GM21825 (cell line): Measurements from ENCODE around the gene CXorf51B.
"Not testable (repeated sequence)": the region's sequence is repeated elsewhere in the genome, so short reads cannot be mapped to it uniquely, and the experiment has no call there.

Source experiments
- ATAC-seq: cut with Tn5 transposase; IDR thresholded peaks from one replicate; pipeline ENCODE4 v1.9.1; 2021; ENCODE audit warnings: mild to moderate bottlenecking, moderate library complexity; ENCODE audit not compliant: unreplicated experiment

CXorf51B gene

GRCh38 chrX:146809471-146809870 is at the start of gene CXorf51B:
Gene CXorf51B, plus strand, starts transcription at chrX:146809771. Its CDS starts 21 bp downstream, at chrX:146809792.
- ATAC-seq = not testable (repeated sequence)

- not testable (repeated sequence) for ATAC-seq
Measured at GRCh38 chrX:146814644-146815043, 5.1 kb downstream of the CXorf51B start, which contains the start of gene CXorf51A. Gene CXorf51A, minus strand, starts transcription at chrX:146814744. Its CDS starts 21 bp downstream, at chrX:146814723.

- no peak for ATAC-seq
Measured at GRCh38 chrX:146831994-146832393, 22.4 kb downstream of the CXorf51B start.

GRCh38 chrX:146854281-146854680 is 44.7 kb downstream of the CXorf51B start:
- no peak for ATAC-seq
